Vagina (tissue), 2 donors: Measurements from ENCODE around the gene MAML2.

ENCODE experiments used
- CTCF ChIP-seq, 3 experiments: fragments of 450-650 bp in 2 of 3; fragments of 200-600 bp in 1 of 3; sonication (generic) in 1 of 3; IDR thresholded peaks; one replicate each; pipeline ENCODE4 v1.5.1; 2017 to 2019; ENCODE audit warnings: antibody characterized with exemption in 3 of 3, mild to moderate bottlenecking in 2 of 3, moderate library complexity in 2 of 3
- POLR2A ChIP-seq, 2 donors: fragments of 450-650 bp; IDR thresholded peaks; one replicate each; pipeline ENCODE4 v1.6.1; 2017; ENCODE audit warnings: antibody characterized with exemption in 2 of 2, mild to moderate bottlenecking in 2 of 2, moderate library complexity in 2 of 2

- TF ChIP-seq CTCF (IDR thresholded peaks at IDR 0.05) (no peak), POLR2A (IDR thresholded peaks at IDR 0.05) (no peak)
Observed at GRCh38 chr11:96114178-96115064, 228.6 kb downstream of the MAML2 start.
